NCI-H226 (cell line): ENCODE results near the gene CDRT4.

Experiments used
- DNase-seq: peaks from one replicate; pipeline ENCODE4 v3.0.0-alpha.2; 2015

The CDRT4 gene

DNA sequence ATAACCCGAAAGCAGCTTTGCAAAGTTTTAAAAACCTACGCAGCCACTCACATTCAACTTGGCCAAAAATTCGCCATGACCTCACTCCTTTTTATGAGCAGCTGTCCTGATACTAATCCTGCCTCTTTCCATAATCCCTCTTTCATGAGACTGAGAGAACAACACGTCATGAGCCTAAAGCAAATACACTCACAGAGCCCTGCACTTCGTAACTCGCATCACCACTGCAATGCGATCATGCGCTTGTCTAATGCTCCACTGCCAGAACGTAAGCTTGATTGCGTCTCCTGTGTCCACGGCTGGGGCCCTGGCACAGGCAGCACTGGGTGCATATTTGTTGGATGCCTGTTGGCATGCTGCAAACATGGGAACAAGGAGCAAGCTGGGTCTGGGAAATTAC lies 36.2 kb downstream of the CDRT4 start:
- DNase-seq, result no peak

DNA sequence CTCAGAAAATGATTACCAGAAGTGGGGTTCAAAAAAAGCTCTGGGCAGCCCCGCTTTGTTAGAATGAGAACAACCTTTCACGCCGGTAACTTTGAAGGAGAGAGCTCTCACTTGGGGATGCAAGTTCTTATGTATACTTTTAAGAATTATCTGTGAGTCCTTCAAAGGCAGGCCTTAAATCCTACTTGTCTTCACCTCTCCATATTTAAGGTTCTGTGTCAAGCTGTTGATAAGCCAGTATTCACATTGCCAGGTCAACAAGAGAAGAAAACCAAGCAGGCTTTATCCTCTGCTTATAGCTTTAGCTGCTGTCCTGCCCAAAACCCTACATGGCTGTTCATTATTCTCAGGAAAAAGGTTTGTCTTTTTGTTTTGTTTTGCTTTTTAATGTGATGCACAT lies 42.9 kb downstream of the CDRT4 start:
- no peak for DNase-seq

DNA sequence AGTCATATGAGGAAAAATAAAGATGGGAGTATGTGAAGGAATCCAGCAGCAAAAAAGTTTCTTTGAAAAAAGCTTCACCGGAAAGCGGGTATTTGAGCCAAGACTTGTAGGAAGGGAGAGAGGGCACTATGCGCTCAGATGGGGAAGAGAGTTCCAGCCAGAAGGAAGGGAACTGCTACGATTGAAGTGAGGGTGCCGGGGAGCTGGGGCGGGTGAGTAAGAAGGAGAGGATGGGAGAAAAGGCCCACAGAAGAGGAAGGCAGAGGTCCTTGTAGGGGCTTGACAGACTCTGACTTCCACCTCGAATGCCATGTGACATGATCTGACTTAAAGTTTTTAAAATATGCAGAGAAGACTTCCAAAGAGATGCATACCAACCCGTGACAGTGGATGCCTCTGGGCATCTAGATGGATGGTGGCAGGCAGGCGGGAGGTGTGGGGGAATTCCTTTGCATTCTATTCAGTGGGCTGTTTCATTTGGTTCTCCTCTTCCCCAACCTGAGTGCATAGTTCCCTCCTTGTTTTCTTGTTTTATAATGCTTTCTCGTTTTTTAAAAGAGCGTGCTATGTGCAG lies 44.9 kb downstream of the CDRT4 start:
- no peak for DNase-seq

DNA sequence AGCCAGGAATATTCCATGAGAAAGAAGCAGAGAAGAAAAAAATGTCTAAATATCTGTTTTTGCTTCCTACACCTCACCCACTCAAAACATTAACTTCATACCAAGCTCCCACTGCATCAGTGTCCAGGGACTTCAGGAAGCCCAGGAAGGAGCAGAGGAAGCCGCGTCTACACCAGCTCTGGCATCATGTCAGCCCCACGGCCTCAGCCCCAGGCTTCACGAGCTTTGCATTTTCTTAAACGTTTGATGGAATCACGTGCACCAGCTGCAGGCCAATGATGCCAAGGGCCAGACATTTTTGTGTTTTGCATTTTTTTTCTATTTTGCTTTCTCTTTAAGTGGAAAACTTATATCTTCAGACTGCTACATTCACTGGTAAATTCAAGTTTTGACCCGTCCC lies 48.6 kb downstream of the CDRT4 start:
- no peak for DNase-seq

DNA sequence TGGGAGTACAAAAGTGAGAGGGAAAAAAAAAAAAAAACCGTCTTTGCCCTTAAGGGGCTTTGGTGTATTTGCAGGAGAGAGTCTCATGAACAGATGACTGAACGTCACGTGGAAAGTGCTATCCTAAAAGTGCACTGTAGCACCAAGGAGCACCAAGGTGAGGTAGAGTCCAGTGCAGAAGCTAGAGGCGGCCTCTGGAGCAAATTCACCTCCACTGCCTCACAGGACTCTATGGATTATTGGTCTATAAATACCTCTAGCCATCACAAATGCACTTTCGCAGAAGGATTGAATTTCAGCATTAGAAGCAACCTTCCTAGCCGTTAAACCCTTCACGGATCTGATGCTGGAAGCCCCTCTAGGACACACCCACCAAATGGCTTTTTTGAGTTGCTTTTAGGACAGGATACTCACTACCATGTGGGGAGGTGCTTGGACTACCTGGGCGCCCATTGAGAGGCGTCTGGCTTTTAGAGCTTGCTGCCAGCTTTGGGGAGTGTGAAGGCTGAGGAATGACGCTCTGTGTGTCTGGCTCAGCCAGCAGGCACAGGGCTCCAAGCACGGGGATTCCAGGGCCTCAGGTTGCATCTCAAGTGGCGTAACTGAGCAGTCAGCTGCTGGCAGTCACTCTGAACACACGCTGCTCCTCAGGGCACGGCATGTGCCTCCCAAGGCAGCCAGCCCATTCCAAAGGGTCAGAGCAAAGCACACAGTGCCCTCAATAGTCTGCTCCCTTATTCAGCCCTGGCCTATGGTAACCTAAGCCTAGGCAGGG lies 52.7 kb downstream of the CDRT4 start:
- no peak for DNase-seq

DNA sequence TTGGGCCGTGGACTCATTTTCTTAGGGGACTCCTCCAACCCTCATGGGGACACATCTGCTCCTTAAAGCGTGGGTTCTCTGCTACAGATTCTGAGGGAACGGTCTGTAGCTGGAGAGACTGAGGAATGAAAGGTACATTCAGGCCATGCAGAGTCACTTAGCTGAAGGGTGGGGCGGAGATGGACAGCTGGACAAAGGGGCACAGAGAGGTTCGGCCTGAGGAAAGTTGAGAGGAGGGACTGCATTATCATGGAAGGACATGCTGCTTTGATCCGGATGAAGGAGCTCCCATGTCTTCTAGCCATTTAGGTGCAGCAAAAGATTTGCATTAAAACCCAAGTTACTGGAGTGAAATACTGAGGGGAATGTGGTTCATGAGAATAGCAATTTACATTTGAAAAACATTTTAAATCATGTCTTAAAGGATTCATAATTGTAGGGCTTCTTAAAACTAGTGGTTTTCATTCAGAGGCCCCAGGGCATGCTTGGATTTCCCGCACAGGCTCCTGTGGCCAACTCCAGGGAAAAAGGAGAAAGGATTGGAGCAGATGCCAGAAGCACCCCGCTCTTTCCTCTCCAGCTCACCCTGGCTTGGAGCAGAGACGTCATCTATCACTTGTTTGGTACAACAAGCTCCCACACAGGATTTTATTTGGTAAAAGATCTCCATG lies 54.2 kb downstream of the CDRT4 start:
- no peak for DNase-seq

DNA sequence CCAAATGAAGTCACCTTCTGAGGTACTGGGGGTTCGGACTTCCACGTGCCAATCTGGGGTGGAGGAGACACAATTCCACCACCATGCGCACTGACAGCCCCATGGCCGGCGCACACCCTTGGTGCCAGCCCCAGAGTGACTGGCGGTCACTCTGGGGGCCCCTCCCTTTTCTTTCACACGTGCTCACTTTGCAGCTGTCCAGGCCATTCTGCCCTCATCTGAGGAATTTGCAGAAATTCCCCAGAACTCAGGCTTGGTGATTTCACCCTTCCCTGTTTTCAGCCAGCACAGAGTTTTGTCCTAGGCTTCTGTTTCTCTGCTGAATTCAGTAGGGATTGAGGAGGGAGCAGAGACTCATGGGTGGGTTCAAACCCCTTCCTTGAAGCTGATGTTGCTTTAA lies 54.8 kb downstream of the CDRT4 start:
- no peak for DNase-seq

DNA sequence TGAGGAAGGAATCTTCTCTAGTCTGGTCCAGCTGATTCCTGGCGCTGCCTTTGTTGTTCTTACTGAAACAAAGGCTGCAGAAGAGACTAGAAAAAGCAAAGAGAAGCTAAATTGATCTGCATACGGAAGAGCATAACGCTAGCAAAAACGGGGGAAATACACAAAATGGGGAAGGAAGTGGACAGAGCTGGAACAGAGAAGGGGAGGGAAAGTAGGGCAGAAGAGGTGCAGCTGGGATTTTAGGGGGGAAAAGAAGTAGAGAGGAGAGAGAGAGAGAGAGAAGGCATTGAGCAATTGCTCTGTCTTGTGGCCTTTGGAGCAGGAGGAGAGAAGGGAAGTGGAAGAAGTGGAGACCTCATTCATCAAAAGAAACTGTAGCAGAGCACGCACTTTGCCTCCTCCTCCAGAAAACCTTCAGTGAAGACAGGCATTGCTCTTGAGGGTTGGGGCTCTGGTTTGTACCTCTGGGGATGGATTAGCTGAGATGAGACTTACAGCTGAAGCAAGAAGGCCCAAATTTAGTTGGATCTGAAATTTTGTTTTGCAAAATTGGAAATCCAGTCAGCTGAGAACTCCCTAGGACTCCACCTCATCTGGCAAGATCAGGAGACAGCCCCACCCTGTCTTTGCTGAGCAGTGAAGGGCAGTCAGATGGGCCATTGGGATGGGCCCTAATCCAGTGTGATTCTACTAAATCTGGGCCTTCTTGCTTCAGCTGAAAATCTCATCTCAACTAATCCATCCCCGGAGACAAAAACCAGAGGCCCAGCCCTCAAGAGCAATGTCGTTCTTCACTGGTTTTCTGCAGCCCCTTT lies 55.8 kb downstream of the CDRT4 start:
- no peak for DNase-seq

DNA sequence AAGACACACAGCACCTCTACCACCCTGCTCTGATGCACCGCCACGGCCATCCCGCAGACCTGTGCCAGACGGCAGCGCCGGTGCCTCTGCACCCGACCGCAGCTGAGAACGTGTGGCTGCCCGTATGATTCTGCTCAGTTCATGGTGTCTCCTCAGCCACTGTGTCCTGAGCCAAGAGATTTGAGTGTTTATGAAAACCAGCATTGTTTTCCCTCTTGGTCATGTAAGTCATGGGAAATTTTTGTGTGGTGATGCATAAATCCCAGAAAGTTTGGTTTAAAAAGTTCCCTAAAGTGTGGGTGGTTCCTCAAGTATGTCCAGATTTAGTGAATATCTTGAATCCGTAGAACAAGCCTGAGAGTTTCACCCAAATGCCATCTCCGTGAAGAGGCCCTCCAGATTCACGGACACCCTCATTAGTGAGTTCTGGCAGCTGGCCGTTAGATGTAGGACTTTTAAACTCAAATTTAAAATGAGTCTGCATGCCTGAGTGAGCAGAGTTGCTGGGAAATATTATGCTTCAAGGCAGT lies 57.6 kb downstream of the CDRT4 start:
- DNase-seq, result peak; percentile 57

DNA sequence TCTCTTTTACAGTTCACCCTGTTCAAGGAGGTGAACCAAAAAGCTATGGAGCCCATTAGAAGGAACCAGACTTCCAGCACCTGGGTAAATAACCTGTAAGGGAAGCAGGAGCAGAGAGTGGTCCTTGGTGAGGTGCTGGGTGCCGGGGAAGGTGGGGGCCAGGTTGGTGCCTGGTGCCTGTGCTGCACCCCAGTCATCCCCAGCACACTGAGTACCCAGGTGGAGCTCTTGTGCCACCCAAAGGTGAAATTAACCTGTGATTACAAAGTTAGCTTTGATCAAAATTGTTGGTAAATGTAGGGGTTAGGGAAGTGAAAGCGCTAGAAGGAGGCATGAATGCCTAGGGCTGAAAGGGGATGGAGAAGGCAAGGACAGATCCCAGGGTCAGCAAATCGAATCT lies 58.6 kb downstream of the CDRT4 start:
- DNase-seq, result no peak

DNA sequence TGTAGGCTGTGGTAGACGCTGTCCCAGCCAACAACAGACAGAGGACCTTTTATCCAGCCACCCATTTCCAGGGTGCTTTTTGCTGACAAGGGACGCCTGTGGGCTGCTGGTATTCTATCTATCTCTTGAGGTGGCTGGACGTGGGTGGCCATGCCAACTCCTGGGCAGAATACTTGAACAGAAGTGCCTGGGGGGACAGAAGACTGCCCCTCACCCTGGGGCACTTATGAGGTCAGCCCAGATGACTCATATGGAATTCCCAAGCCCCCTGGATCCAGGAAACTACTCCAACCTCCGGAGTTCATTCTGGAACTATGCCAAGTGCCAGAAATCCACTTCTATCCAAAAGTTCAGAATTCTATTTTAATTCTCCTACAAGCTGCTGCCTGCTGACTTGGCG lies 61.3 kb downstream of the CDRT4 start:
- DNase-seq, result peak; percentile 5

DNA sequence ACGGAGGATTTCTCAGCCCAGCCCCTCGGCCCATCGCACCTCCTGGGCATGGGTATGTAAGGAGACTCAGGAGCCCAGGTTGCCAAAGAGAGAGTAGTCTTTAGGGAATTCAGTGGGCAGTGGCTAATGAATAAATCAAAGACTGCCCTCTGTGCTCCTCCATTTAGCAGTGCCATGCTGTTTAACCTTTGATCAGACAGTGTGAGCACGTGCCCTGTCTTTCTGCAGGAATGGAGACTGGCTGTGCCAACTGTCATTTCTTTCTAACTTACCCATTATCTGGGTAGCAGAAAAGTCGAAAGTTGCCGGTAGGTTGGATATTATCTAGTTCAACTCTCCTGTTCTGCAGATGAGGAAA lies 62.4 kb downstream of the CDRT4 start:
- DNase-seq, result no peak

DNA sequence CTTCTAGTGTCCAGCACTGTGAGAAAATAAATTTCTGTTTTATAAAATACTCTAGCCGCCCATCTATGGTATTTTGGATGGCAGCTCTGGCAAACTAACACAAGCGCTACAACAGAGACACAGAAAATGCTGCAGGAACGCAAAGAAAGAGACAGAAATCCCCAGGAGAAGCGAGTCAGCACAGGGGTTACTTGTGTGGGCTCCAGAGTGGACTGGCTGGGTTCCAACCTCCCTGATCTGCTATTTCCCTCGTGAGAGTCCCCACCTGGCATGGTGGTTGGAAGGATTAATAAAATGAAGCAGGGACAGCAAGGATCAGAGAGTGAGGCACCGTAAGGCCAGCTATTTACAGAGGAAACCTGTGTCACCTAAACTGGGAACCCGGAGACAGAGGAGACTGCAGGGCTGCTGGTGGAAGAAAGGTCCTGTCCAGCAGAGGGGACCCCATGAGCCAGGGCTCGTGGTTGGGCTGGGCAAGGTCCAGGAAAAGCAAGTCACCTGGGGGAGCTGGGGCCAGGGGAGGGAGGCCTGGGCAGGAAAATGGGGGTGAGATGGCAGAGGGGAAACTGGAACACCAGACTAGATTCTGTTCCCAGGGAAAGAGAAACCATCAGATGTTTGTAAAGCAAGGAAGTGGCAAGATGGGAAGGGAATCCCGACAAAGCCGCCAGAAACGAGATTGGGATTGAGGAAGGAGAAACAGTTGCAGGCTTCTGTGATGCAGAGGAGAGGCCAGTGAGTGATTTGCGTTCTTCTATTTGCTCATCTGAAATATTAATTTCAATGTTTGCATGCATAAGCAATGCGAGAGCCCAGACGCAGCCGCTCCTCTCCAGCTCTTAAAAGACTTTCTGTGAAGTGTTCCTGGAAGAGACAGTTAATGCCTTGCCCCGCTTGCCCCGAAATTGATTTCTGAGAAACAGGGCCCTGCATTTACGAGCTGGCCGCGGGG lies 63.0 kb downstream of the CDRT4 start:
- DNase-seq, result no peak

DNA sequence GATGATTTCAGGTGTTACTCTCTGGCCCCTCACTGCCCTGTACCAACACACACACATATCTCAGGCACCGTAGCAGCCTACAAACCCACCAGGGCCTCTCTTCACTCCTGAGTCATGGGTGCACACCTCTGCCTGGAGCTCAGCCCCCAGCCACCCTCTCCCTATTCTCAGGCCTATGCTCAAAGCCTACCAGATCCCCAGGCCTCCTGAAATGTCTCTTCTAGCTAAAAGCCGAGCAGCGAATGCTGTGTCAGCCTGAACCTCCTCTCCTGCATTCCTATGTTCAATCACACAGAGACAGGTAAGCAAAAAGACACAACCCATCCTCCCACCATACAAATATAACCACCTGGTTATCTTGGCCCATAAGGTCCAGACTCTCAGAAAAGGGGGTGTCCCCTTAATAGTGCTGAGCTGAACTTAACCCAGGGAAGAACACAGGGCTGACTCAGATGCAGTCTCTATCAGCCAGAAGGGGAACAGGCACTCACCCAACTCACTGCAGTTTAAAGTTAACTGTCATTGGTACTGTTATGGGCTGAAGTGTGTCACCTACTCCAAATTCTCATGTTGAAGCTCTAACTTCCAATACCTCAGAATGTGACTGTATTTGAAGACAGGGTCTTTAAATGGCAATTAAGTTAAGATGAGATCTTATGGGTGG lies 64.0 kb downstream of the CDRT4 start:
- DNase-seq, result no peak

DNA sequence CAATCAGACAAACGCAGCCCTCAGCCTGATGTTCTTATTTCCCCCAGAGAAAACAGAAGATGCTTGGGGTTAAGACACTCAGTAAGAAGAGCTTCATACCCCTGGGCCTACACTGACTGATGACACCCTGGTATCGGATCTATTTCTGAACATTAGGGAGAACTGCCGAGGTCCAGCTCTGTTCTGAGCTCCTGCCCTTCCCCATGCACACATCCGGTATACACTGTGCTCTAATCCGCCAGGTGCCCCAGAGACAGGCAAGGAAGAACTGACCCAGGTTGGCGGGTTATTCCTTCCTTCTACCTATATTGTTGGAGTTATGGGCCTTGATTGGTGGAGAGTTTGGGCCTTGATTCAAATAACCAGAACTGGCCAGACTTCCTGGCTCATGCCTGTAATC lies 68.0 kb downstream of the CDRT4 start:
- no peak for DNase-seq

DNA sequence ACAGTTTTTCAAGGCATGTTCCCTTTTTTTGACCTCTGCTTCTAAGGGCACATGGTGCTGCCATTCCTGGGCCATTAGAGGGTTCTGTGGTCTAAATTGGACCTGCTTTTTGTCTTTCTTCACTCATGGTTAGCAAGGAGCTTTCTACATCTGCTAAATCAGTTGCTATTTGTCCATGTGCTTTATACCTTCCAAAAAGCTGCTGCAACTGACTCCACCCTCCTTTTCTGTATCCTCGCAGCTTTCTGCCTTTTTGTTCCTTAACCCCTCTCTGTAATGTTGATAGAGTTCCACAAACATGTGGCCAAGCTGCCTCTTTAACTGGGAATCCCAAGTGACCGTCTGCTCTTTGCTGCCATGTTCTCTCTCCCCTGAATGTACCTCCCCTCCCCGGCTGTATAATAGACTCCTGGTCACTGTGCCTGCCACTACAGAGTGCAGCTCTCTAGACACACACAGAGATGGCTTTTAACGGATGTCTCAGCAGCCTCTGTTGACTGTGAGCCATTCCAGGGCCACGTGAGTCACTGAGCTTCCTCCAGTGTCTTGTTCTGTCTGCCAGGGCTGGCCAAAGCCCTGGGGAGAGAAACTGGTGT lies 68.6 kb downstream of the CDRT4 start:
- DNase-seq, result no peak

DNA sequence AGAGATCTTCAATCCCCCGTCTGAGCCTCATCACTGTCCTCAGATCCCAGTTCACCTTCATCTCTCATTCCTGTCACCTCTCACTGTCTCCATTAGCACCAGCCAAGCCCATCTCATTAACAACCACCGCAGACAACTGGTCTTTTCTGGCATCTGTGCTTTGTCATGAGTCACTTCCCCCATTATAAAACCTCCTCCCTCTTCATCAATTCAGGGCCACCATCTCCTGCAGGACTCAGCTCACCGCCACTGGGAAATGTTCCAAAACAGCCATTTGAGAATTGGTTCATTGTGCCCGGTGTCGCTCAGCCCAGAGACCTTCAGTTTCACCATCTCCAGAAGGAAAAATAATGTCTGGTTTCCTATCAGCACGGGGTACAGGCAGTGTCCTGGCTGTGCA lies 69.1 kb downstream of the CDRT4 start:
- DNase-seq, result no peak

DNA sequence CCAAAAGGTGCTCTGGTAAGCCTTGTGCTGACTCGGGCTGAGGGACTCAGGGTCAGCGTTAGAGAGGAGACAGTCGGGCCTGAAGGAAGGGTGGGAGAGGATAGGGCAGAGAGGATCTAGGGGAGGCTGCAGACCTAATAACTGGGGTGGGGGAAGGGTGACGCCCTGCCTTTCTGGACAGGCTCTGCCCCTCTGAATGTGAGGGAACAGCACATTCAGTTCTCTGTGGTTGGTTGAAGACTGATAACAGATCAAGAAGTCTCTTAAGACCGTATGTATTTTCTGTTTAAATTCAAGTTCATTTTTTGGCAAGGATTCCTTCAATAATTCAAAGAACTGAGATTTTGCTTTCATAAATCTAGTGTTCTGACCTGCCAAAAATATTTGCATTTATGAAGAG lies 69.8 kb downstream of the CDRT4 start:
- no peak for DNase-seq

DNA sequence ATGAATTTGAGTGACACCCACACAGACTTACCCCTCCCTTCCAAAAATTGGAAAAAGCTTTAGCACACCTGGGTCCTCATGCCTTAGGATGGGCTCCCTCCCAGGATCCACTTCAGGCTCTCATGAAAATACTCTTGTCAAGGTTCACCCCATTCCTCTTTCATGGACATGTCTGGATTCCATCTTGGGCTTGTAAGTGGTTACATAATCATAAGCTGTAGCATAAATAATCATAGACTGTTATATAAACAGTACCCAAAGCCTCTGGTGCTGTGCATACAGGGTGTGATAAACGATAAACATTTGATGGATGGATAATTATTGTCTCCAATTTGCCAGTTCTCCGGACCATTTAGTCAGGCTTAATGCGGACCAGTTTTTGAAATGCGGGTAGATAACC lies 72.3 kb downstream of the CDRT4 start:
- DNase-seq, result no peak

DNA sequence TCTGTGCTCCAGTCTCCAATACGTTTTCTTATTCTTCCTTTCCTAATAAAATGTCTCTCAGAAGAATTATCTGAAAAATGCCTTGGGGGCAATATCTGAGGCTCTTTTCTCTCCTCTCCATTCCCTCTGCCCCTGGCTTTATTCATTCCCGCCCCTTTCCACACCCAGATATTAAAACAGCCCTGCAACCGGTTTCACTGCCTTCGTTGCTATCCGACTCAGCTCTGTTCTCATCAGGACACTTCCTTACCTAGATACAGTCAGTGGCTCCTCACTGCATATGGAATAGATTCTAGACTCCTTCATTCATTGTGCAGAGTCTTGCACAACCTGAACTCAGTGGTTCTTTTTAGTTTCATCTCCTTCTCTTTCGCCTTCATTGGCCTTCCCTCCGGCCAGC lies 74.0 kb downstream of the CDRT4 start:
- no peak for DNase-seq

DNA sequence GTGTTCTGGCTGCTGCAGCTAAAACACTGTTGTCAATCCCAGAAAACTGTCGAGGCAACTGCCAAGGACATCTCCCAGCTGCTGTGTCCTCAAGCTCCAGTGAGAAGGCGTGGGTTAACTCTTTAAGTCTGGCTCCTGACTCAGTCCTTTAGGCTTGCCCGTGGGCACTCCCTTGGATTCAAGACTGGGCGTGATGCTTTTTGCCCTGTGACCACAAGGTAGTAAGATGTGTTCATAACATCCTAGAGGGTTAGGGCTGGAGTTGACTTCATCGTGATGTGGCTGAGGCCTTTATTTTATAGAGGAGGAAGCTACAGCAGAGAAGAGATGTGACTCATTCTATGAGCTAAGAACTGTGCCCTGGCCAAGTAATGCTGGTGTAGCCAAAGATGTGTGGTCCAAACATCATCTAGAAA lies 75.1 kb downstream of the CDRT4 start:
- peak; percentile 82 for DNase-seq
